Adrenal gland (tissue), 5 donors: ENCODE data around the gene HOXD9.

Source experiments
- POLR2A ChIP-seq, 2 donors: fragments of 450-650 bp; IDR thresholded peaks; one replicate each; pipeline ENCODE4 v1.6.1; 2017; ENCODE audit warnings: antibody characterized with exemption in 2 of 2, mild to moderate bottlenecking in 2 of 2, moderate library complexity in 1 of 2
- TF ChIP-seq, protein P1 (sequence below), 6 experiments: fragments of 450-650 bp in 4 of 6; fragments of 200-600 bp in 2 of 6; sonication (generic) in 1 of 6; IDR thresholded peaks; 1 replicate in 5 of 6; 2 replicates in 1 of 6; pipeline versions ENCODE4 v1.5.1 to v1.8.0; 2016 to 2021; ENCODE audit warnings: antibody characterized with exemption in 6 of 6, mild to moderate bottlenecking in 2 of 6, moderate library complexity in 1 of 6
- donor health status: DM: no; HTN: no; CAD: no.

DNA sequence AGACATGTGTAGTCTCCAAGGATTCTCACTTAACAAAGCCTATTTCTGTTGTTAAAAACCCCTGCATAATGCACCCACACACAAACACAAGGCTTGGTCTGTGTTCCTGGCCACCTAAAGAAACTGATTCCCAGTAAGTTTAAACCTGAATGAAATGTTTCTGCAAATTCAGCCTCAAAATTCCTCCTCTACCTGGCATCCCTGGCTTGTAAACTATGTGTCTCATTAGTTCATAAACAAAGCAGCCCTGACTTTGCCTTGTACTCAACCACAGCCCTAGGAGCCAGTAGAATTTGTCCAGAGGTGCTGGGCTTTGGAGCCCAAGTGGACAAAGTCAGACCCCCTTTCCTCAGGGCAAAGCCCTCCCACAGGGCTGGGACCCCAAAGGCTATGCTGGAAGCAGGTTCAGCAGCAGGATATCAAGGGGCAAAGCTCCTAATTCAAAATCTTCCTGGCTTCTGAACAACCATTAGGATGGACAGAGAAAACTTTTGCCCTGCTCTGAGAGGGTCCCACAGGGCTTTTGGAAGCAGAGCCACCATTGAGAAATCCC, 32.6 kb upstream of the HOXD9 start:
- TF ChIP-seq, protein P1, sequence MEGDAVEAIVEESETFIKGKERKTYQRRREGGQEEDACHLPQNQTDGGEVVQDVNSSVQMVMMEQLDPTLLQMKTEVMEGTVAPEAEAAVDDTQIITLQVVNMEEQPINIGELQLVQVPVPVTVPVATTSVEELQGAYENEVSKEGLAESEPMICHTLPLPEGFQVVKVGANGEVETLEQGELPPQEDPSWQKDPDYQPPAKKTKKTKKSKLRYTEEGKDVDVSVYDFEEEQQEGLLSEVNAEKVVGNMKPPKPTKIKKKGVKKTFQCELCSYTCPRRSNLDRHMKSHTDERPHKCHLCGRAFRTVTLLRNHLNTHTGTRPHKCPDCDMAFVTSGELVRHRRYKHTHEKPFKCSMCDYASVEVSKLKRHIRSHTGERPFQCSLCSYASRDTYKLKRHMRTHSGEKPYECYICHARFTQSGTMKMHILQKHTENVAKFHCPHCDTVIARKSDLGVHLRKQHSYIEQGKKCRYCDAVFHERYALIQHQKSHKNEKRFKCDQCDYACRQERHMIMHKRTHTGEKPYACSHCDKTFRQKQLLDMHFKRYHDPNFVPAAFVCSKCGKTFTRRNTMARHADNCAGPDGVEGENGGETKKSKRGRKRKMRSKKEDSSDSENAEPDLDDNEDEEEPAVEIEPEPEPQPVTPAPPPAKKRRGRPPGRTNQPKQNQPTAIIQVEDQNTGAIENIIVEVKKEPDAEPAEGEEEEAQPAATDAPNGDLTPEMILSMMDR (IDR thresholded peaks at IDR 0.05), result no peak
- no peak for TF ChIP-seq POLR2A (IDR thresholded peaks at IDR 0.05)
